NCI-H1417 treated with DMSO at 0.1 percent for 48 hours (cell line): ENCODE results near the gene TBC1D22A.

Experiments used
- DNase-seq: peaks from one replicate; lab custom pipeline; 2025; lab: John Stamatoyannopoulos, UW

Gene TBC1D22A

DNA sequence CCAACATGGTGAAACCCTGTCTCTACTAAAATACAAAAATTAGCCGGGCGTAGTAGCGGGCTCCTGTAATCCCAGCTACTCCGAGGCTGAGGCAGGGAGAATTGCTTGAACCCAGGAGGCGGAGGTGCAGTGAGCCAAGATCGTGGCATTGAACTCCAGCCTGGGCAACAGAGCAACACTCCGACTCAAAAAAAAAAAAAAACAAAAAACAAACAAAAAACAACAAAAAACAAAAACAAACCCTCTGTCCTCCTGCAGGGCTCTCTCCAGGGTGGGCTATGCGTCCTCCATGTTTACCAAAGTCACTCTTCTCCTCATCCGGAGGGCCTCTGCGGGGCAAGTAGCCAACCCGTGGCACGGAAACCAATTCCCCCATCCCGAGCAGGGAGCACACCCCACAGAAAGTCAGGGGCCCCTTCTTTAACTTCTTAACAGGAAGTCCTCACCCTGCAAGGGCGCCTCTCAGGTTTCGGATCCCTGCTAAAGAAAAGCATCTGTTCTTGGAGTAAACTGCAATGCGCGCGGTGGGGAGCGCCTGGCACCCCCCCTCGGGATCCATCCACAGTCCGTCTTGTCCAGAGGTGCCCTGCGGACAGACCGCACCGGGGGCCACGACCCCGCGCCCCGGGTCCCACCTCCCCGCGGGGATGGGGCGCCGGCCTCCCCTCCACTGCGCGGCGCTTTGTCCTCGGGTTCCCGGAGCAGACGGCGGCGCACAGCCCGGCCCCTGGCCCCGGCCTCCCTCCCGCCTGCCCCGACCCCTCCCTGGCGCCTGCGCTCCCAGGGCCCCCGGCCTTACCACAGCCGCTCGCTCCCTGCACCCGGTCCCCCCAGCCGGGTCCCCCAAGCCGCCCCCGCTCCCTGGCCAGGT lies 25.1 kb upstream of the TBC1D22A start:
- DNase-seq = no peak

DNA sequence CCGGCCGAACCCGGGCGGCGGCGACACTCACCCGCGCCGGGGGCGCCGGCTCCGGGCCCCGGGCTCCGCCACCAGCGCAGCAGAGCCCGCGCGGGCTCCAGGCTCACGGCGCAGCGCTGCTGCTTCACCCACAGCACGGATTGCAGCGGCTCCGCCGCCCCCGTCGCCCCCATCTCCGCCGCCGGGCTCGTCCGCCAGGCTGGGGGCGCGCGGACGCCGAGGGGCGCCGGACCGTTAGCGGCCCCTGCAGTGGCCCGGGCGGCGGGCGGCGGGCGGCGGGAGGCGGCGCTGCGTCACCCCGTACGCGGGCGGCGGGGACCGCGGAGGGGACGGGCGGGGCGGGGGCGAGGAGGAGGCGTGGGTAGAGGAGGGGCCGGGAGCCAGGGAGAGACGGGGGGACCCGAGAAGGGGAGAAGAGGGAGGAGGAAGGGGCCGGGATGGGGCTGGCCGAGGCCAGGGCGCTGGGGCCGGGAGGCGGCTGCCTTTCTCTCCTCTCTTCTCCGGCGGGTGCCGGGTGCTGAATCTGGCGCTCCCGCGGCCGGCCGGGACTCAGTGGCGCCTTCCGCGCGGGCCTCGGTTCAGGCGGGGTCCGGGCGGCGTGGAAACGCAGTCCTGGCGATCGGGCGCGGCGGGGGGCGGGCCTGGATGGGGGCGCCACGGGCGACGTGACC lies 24.3 kb upstream of the TBC1D22A start, which contains the start of gene CERK:
Gene CERK (minus strand): TSS at position 277 of the 671 bp plus-strand sequence. CDS start 104 bp downstream, at position 173.
- no peak for DNase-seq

DNA sequence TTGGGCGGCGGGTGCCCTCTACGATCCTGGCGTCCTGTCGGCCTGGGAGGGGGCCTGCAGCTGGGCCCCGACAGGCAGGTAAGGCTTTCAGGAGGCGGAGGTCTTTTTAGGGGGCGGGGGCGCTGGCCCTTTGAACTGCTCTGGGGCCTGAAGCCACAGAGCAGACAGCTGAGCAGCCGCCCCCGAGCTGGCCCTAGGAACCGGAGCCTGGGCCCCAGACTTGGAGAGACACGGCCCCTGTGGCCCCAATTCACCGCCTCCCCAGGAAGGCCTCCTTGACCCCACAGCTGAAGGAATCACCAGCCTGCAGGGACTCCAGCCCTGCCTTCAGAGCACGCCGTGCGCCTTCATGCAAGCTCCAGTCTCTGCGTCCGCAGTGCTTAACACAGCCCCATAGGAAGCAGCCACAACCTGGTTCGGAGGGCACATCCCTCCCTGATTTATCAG lies 23.8 kb upstream of the TBC1D22A start:
- no peak for DNase-seq

DNA sequence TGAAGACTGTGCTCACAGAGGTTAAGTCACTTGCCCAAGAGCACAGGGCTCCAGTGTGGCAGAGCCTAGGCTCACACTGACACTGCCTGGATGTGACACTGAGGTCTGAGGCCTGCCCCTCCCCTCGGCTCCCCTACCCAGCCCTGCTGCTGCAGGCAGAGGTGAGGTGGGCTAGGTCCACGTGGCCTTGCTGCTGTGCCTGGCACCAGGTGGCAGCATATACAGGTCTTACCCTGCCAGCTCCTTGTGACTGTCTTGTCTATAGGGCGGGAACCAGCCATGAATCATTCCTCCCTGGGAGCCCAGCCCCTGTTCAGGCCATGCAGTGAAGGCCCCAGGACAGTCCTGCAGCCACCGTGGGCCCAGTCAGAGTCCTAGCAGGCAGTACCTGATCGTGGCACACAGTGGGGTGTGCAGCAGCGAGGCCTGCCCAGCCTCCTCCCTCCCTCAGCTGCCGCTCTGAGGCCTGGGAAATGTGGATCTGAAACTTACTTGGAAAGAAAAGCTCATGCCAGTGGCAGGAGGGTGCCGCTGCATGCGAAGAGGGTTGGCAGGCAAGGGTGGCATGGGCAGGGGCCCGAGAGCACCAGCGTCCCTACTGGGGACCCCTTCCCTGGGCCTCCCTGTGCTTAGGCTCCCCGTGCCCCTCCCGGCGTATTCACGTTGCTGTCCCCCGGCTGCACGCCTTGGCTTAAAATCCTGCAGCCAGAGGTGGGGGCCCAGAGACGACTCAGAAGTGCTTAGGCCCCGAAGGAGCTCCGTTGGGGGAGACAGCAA lies 23.2 kb upstream of the TBC1D22A start:
- no peak for DNase-seq

DNA sequence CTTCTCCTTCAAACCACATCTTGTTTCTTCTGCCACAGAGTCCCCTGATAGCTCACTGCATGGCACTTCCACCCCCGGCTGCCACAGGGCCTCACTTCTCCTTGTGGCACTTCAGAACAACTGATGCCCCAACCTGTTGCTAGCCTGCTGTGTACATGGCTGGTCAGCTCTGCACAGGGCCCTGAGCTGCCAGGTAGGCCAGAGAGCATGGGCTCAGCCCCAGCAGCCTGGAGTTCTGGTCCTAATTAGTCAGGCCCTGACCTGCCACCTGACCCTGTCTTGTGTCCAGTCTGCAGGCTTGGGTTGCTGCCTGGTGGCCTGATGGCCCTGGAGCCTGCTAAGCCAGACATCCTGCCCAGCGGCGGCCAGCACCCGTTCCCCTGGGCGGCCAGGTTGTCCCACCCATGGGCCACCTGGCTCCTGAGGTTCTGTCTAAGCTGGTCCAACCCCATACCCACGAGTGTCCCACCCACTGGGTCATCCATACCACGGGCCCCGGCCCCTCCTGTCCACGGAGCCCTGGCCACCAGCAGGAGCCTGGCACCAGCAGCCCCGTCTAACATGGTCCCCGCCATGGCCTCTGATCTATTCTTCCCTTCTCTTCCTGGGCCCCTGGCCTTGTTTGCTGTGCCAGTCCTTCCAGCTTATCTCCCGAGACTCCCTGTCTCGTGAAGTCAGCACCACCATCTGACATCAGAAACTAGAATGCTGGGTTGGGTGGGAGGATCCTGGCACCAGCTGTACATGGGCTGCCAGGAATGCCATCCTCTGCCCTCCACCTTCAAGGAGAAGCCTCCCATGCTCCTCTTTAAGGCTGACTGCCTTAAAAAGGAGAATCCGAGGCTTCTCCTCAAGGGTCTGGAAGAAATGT lies 21.3 kb upstream of the TBC1D22A start:
- no peak for DNase-seq

DNA sequence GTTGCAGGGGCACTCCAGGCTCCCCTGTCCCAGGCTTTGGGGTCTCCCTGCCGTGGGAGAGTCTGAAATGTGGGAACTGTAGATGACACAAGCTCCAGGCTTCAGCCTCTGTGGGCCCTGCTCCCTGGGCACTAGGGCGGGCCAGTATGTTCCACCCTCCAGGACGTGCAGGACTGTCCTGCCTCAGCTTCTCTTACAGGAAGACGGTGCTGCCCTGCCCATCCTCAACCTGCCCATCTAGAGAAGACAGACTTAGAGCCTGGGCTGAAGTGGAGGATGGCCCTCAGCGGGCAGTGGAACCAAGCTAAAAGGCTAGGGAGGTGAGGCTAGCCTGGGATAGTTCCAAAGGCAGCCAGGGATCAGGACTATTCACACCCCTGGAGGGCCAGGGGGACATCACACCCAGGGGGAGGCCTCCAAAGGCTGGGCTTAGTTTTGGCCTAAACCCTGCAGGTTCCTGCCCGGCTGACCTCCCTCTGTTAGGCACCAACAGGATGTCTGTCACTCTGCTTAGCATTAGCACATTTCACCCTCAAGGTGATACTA lies 20.4 kb upstream of the TBC1D22A start:
- DNase-seq = no peak

DNA sequence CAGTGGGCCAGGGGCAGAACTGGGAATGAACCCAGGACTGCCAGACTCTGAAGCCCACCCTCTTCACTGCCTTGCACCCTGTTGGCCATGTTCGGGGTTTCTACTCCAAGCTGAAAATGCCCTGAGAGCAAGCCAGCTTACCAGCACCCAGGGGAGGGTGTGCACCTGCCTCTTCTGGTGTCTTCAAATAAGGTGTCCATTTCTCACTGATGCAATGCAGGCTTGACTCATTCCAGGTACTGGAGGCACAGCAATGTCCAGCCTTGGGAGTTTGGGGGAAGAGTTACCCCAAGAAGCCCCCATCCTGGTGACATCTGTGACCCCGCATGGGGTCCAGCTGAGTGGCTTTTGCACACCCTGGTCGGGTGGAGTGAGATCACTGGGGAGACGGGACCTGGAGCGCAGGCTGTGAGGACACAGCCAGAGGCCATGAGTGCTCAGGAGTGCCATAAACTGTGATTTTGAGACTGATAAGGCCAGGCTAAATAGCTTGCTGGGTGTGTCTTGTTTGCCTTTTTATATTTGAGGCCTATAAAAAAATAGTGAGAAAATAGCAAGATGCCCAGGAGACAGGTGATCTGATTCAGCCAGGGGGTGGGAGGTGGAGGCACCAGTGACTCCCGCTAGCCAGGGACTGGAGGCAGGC lies 19.8 kb upstream of the TBC1D22A start:
- DNase-seq = no peak

DNA sequence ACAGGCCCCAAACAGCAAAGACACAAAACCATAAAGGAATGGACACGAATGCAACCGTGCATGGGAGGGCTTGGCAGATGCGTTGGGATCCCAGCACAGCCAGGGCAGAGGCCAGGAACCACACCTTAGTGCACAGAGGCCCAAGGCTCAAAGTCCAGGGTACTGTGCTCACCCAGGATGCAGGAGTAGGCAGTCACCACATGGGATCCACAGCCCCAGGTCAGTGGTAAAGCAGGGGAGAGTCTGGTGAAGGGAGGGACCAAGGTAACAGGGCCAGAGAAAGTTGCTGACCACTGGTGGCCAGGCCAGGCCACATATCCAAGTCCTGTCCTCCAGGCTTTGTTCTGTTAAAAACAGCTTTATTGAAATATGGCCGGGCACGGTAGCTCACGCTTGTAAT lies 17.9 kb upstream of the TBC1D22A start:
- no peak for DNase-seq

DNA sequence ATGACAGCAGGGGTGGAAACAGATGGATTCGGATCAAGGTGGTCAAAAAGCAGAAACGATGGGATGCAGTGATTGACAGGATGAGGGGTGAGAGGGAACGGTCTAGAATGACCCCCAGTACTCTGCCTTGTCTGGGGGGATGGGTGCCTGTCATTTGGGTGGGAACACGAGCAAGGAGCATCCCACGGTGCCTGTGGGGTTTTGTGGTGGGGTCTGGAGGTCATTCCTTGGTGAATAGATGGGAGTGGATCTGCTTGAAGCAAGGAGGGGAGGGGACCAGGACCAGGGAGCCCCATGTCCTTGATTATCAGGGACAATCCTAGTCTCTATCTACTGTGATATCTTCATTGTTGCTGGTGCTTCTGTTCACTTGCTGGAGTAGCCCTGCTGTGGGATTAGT lies 16.3 kb upstream of the TBC1D22A start:
- DNase-seq = no peak

DNA sequence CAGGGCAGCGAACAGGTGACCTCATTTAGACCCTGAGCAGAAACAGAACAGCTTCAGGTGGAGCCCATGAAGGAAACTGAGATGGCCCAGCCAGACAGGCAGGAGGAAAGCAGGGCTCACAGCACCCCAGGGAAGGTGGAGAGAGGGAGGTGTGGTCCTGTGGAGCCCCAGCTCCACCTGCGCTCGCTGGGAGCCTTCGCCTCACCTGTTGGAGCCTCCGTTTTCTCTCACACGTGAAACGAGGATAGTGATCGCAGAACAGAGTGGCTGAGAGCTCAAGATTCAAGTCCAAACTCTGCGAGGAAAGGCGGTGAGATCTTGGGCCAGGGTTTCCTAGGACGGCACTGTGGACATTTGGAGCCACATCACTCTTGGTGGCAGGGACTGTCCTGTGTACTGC lies 15.8 kb upstream of the TBC1D22A start:
- no peak for DNase-seq

DNA sequence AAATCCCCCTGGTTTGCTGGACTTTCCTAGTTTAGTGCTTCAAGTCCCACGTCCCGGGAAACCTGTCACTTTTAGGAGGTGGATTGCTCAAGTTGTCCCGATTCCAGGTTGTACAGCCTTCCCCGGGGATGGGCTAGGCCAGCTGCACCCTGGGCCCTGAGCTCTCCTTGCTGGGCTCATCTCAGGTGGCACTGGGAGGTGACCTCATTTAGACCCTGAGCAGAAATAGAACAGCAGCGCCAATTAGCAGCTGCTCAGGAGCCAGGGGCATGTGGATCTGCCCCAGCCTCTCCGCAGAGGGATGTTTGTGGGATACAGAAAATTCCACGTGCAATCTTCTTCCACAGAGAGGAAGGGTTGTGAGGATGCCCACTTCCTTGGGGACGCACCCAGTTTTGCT lies 14.8 kb upstream of the TBC1D22A start:
- no peak for DNase-seq

DNA sequence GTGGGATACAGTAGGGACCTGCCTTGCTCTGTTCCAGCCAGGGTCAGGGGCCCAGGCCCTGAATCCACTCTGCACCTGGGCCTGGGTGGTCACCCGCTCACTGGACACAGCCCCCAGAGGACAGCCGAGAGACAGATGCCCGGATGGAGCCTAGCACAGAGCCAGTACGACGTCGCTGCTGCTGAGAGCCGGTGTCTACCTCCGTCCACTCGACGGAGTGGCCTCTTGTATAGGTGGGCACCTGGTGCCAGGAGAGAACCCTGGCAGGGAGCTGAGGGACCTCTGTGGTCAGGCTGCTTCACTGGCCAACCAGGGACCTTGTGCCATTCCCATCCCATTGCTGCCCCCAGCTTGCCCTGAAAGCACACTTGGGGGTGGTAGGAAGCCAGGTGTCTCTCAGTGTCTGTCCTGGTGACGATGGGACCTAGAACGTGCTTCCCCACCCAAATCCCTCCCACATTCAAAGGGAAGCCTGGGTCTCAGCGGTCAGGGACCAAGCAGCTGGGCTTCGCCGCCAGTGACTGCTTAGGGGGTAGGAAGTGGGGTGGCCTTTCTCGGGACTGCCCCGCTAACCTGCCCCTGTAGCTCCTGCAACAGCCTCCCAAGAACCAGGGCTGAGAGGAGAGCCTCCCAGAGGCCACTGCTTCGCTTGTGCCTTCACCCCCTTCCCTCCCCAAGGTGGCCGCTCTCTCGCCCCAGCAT lies 14.1 kb upstream of the TBC1D22A start:
- DNase-seq = no peak

DNA sequence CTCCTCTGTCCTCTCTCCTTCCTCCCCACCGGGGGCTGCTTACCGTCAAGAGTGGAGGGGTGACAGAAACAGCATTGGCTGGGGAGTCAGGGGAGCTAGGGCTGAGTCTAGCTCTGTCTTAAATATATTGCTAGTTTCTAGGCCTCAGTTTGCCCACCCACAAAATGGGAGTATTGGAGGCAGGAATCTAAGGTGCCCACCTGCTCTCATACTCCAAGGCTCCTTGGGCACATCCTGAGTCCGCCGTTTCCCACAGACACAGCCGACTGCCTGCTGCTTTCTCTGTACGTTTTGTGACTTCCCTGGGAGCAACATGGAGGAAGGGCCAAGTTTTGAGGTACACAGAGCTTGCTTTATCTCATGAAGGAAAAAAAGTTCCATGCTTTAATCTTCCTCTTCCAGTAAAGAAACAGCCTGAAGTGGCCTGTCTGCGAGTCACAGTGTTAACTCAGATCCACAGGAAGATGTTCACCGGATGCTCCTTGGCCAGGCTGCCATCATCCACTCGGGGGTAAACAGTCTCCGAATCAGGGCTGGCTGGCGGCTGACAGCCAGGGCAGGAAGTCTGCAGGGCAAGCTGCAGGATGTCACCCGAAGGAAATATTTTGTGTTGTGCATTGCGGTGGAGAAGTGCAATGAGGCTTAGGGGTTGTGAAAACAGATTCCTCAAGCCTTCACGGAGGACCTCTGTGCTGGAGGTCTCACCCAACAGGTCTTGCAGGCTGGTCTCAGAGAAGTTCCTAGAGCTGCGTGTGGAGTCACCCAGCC lies 13.4 kb upstream of the TBC1D22A start:
- DNase-seq = no peak

DNA sequence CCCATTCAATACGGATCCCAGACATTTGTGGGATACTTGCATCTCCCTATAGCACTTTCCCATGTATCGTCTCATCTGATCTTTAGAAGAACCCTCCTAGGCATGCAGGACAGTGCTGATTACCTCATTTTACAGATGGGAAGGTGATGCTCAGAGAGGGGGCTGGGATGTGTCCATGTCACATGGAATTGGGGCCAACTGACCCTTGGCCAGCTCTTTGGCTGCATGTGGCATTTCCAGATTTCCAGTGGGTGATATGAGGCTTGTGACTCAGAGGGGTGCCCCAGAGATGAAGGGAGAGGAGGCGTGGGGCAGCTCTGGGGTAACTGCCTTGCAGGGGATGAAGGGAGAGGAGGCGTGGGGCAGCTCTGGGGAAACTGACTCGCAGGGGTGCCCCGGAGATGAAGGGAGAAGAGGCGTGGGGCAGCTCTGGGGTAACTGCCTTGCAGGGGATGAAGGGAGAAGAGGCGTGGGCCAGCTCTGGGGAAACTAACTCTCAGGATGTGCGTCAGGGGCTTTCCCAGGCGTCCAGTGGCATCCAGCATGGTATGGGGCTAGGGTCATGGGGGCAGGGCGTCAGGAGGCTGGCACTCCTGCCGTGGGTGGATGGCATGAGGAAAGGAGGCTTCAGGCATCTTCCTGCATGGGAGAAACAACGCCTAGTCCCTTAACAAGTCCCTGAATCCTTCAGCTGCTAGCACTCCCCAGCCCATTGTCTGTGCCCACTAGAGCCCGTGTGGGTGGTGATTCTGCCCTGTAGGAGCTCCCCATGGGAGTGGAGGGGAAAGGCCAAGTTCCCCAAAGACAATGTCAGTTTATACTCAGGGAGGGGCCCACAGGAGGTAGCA lies 12.5 kb upstream of the TBC1D22A start:
- no peak for DNase-seq

DNA sequence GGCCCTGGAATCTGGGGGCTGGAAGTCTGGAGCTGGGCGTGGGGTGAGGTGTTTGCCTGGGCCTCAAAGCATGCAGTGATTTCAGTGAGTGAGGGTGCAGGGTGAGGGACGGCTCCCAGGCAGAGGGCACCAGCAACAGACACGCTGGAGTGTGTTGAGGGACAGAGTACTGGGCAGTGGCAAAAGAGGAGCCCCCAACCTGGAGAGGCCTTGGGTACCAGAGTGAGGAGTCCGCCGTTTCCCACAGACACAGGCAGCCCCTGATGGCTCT lies 12.0 kb upstream of the TBC1D22A start:
- no peak for DNase-seq

DNA sequence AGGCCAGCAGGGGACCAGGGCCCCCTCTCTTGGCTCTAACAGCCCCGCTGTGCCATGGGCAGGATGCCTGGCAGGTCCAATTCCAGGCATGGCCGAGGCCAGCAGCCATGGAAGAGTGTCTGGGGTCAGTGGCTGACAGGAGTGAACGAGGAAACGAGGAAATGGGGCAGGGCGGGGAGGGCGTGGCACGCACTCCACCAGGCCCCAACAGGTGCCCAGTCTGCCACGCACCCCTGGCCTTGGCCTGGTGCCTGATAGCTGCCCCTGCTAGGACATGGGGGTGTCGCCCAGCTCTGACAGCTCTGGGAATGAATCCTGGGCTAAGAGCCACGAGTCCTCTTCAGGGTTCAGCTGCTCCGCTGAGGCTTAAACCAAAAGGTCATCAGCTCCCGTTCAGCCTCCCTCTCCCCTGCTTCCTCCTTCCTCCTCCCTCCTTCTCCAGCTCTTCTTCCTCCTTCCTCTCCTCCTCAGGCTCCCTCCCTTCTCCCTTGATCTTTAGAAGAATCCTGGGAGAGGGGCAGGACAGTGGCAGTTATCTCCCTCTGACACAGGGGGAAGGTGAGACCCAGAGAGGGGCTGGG lies 11.5 kb upstream of the TBC1D22A start:
- DNase-seq = no peak

DNA sequence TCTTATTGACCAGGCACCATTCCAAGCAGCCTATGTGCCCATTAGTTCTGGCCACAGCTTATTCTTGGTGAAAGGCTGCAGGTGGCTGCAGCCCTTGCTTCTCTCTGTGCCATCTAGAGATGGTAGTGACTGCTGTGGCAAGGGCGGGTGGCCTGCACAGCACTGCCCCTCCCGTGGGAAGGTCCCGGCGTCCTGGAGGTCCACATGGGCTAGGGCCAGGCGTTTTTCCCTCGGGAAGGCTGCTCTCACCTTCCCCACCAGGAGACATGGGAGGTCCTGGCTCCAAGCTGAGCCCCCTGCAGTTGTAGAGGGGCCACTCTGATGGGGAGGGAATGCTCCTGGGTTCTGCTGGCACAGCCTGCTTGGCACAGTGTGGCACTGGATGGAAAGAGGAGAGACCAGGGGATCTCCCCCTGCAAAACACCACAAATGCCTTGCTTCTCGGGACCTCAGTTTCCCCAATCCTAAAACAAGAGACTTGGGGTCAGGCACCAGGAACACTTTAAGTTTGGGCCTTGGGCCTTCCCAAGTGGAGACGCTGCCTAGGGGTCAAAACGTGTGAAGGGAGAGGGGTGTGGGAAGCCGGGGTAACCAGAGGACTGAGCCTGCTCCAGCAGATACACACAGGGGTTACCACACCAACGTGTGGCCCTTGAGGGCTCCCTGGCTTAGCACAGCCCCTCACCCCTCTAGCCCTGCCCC lies 10.0 kb upstream of the TBC1D22A start:
- DNase-seq = no peak

DNA sequence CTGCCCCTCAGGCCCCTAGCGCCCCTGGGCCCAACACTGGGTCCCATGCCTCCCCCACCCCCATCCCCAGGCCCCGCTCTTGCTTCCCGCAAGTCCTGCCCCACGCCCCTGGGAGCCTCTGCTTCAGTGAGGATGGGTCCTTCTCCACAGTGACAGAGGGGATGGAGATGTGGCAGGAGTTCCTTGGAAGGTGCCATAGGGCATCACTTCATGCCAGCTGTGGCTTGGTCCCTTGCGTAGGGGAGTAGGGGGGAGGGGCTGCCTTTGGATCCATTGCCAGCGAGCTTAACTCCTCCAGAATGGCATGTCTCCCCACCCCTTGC lies 9.5 kb upstream of the TBC1D22A start:
- no peak for DNase-seq
